HG03571 (cell line): ENCODE results near the gene TAT.

Experiments
- ATAC-seq: cut with Tn5 transposase; IDR thresholded peaks from one replicate; pipeline ENCODE4 v1.9.1; 2021; ENCODE audit not compliant: unreplicated experiment

Gene TAT

GRCh38 chr16:71547168-71547567, 29.7 kb downstream of the TAT start:
- no peak for ATAC-seq

GRCh38 chr16:71542377-71542776, 34.5 kb downstream of the TAT start:
- ATAC-seq: no peak

GRCh38 chr16:71537643-71538042, 39.2 kb downstream of the TAT start:
- ATAC-seq: no peak

GRCh38 chr16:71536752-71537499, 40.0 kb downstream of the TAT start:
- no peak for ATAC-seq

GRCh38 chr16:71532366-71532765, 44.5 kb downstream of the TAT start:
- no peak for ATAC-seq

GRCh38 chr16:71528863-71529262, 48.0 kb downstream of the TAT start:
- ATAC-seq: no peak

- no peak for ATAC-seq
These were observed 48.6 kb downstream of the TAT start for GRCh38 chr16:71528257-71528656.

- ATAC-seq: no peak
These were observed 50.7 kb downstream of the TAT start, which contains the start of gene CHST4 for GRCh38 chr16:71526111-71526631. Gene CHST4, plus strand, starts transcription at chr16:71526426. Its CDS starts 10,252 bp downstream, at chr16:71536678.

- ATAC-seq: no peak
These were observed 52.0 kb downstream of the TAT start for GRCh38 chr16:71524566-71525553.

- ATAC-seq: no peak
These were observed 56.3 kb downstream of the TAT start for GRCh38 chr16:71520550-71520949.
